Adrenal gland (tissue), 12 donors: Measurements from ENCODE around the gene RNF166. TPM values are rescaled to one million over a fixed set of nuclear protein-coding genes. Genes with fewer than 3 reads are reported as not detected.

Experiments
- DNase-seq, 7 donors: peaks; one replicate each; pipeline ENCODE4 v3.0.0-alpha.2; 2019 to 2020
- H3K27ac ChIP-seq, 5 donors: fragments of 200-600 bp; sonication (generic) in 4 of 5; 1 replicate in 3 of 5; 2 replicates in 2 of 5; pipeline versions ENCODE4 v1.5.1 to v1.8.0; 2016 to 2020; ENCODE audit warnings: mild to moderate bottlenecking in 1 of 5
- H3K27me3 ChIP-seq: fragments of 200-600 bp; 2 replicates; pipeline ENCODE4 v1.8.0; 2021
- H3K36me3 ChIP-seq, 2 donors: fragments of 200-600 bp; replicated peaks in 1 of 2; 1 replicate in 1 of 2; 2 replicates in 1 of 2; pipeline versions ENCODE4 v1.5.1 to v1.8.0; 2018 to 2022
- H3K4me1 ChIP-seq, 2 donors: fragments of 200-600 bp; replicated peaks in 1 of 2; 1 replicate in 1 of 2; 2 replicates in 1 of 2; pipeline versions ENCODE4 v1.5.1 to v1.8.0; 2018 to 2021
- H3K4me3 ChIP-seq, 4 donors: fragments of 200-600 bp; sonication (generic) in 3 of 4; one replicate each; pipeline ENCODE4 v1.5.1; 2016 to 2018
- H3K9me3 ChIP-seq, 3 donors: fragments of 200-600 bp; sonication (generic) in 1 of 3; replicated peaks in 1 of 3; 1 replicate in 2 of 3; 2 replicates in 1 of 3; pipeline versions ENCODE4 v1.5.1 to v1.8.0; 2016 to 2021
- CTCF ChIP-seq, 6 experiments: fragments of 450-650 bp in 4 of 6; fragments of 200-600 bp in 2 of 6; sonication (generic) in 1 of 6; IDR thresholded peaks; 1 replicate in 5 of 6; 2 replicates in 1 of 6; pipeline versions ENCODE4 v1.5.1 to v1.8.0; 2016 to 2021; ENCODE audit warnings: antibody characterized with exemption in 6 of 6, mild to moderate bottlenecking in 2 of 6, moderate library complexity in 1 of 6
- POLR2A ChIP-seq, 2 donors: fragments of 450-650 bp; IDR thresholded peaks; one replicate each; pipeline ENCODE4 v1.6.1; 2017; ENCODE audit warnings: antibody characterized with exemption in 2 of 2, mild to moderate bottlenecking in 2 of 2, moderate library complexity in 1 of 2
- WGBS, 4 donors: extraction: QIAGEN DNeasy Blood & Tissue Kit in 2 of 4; methylation state at CpG; one replicate each; pipeline versions ENCODE4 v1.1.5 to v1.1.7; 2013 to 2017; 5-methylcytosine and 5-hydroxymethylcytosine counted together
- intact Hi-C, 2 donors: fragments of 100-400 bp; cut with DNase I; formaldehyde crosslinking; loops; one replicate each; pipeline versions ENCODE4 v1.14.1 to v1.15.0; 2022 to 2023
- polyA plus RNA-seq, 3 donors: library from polyadenylated mRNA; stranded (reverse); fragments of 200-250 nt in 2 of 3; fragments of 350-450 nt in 1 of 3; fragmentation: Illumina TruSeq in 1 of 3; extraction: RNeasy Lipid Tissue Mini Kit (QIAGEN cat#74804) in 1 of 3; gene quantifications; one replicate each; pipeline ENCODE4 v1.2.3, GENCODE V29; 2013 to 2014
- total RNA-seq, 9 donors: library from RNA; depleted of rRNA in 4 of 9; stranded (reverse); fragments of >200 nt in 4 of 9; fragments of 120-200 nt in 1 of 9; fragmentation: NEBNext Ultra II Directional in 1 of 9; extraction: Animal tissue kit (Norgen Biotek cat#: 25700) in 1 of 9; gene quantifications; one replicate each; pipeline versions ENCODE4 v1.1.0 to v1.2.4, GENCODE V29; 2013 to 2023
- donor health status: healthy with polysubstance abuse.
- donor health status: Bipolar disorder and iron deficiency.
- donor health status: DM: yes; HTN: yes; CAD: no.
- donor health status: DM: no; HTN: no; CAD: no.
- donor health status: DM: no; HTN: no; CAD: no.
- donor health status: DM: yes; HTN: yes; CAD: no.

The RNF166 gene
- total and polyA plus RNA-seq, 12 donors = 3.0 to 86.3 (median 28.5) TPM

- intact Hi-C loops = no loop called here
- Histone ChIP-seq H3K4me3 (no peak overlapping the region), H3K4me1 (peaks cover 6 to 13% of the 10 kb centered on the region in 2 donors), H3K27me3 (no peaks in the 10 kb centered on the region), H3K9me3 (no peaks in the 10 kb centered on the region), H3K27ac (no peak overlapping the region), H3K36me3 (peaks cover 0 to 13% of the 10 kb centered on the region in 2 donors)
- DNase-seq = no peak
- TF ChIP-seq POLR2A (IDR thresholded peaks at IDR 0.05) = no peak
- TF ChIP-seq CTCF (IDR thresholded peaks at IDR 0.05) = no peak
- WGBS, 4 donors = 91 to 97% (median 94%) methylated on average over 10 to 25 of the region's 25 CpGs
Observed at GRCh38 chr16:88659160-88659559, 47.0 kb downstream of the RNF166 start.

GRCh38 chr16:88658714-88659113 lies 47.5 kb downstream of the RNF166 start:
- 85 to 94% (median 91%) methylated on average over 10 to 15 of the region's 15 CpGs for WGBS, 4 donors
- TF ChIP-seq POLR2A (IDR thresholded peaks at IDR 0.05) (no peak), CTCF (IDR thresholded peaks at IDR 0.05) (no peak)
- H3K36me3 ChIP-seq = peaks cover 0 to 13% of the 10 kb centered on the region in 2 donors
- intact Hi-C loops = no loop called here
- H3K9me3 ChIP-seq = no peaks in the 10 kb centered on the region
- no peaks in the 10 kb centered on the region for H3K27me3 ChIP-seq
- no peak overlapping the region for H3K27ac ChIP-seq
- H3K4me3 ChIP-seq = no peak overlapping the region
- H3K4me1 ChIP-seq = peaks cover 6 to 9% of the 10 kb centered on the region in 2 donors
- DNase-seq = no peak

- H3K4me1 ChIP-seq = peaks cover 4 to 7% of the 10 kb centered on the region in 2 donors
- peaks cover 0 to 13% of the 10 kb centered on the region in 2 donors for H3K36me3 ChIP-seq
Observed at GRCh38 chr16:88657371-88657770, 48.8 kb downstream of the RNF166 start.

GRCh38 chr16:88656291-88656980 lies 49.8 kb downstream of the RNF166 start:
- no peaks in the 10 kb centered on the region for H3K9me3 ChIP-seq

More at GRCh38 chr16:88657371-88657770, 48.8 kb downstream of the RNF166 start:
- no peaks in the 10 kb centered on the region for H3K9me3 ChIP-seq
- no peak overlapping the region for H3K4me3 ChIP-seq
- no peaks in the 10 kb centered on the region for H3K27me3 ChIP-seq
- TF ChIP-seq POLR2A (IDR thresholded peaks at IDR 0.05) (no peak), CTCF (IDR thresholded peaks at IDR 0.05) (no peak)
- no peak for DNase-seq
- intact Hi-C loops = no loop called here
- 73 to 95% (median 93%) methylated on average over 2 to 19 of the region's 19 CpGs for WGBS, 4 donors
- no peak overlapping the region for H3K27ac ChIP-seq

More at GRCh38 chr16:88656291-88656980, 49.8 kb downstream of the RNF166 start:
- no peak overlapping the region for H3K4me3 ChIP-seq
- no peaks in the 10 kb centered on the region for H3K27me3 ChIP-seq
- no peak for DNase-seq
- TF ChIP-seq CTCF (IDR thresholded peaks at IDR 0.05) = no peak
- TF ChIP-seq POLR2A (IDR thresholded peaks at IDR 0.05) = no peak
- peaks cover 0 to 13% of the 10 kb centered on the region in 2 donors for H3K36me3 ChIP-seq
- H3K4me1 ChIP-seq = peaks cover 0 to 4% of the 10 kb centered on the region in 2 donors
- no peak overlapping the region for H3K27ac ChIP-seq
- intact Hi-C loops = no loop called here
- WGBS, 4 donors = 86 to 94% (median 87%) methylated on average over 6 to 25 of the region's 25 CpGs
